HG03097 (cell line): ENCODE measurements around the gene IQCB1.
"Not testable (repeated sequence)": the region's sequence is repeated elsewhere in the genome, so short reads cannot be mapped to it uniquely, and the experiment has no call there.

Source experiments
- ATAC-seq: cut with Tn5 transposase; IDR thresholded peaks from one replicate; pipeline ENCODE4 v1.9.1; 2021; ENCODE audit not compliant: unreplicated experiment, low FRiP score

IQCB1 gene

GRCh38 chr3:121749276-121750086, 85.4 kb downstream of the IQCB1 start, which contains the start of gene GOLGB1:
Gene GOLGB1 (minus strand): TSS chr3:121749741. CDS start chr3:121730971, 18,770 bp downstream.
- ATAC-seq, result peak; percentile 94

DNA sequence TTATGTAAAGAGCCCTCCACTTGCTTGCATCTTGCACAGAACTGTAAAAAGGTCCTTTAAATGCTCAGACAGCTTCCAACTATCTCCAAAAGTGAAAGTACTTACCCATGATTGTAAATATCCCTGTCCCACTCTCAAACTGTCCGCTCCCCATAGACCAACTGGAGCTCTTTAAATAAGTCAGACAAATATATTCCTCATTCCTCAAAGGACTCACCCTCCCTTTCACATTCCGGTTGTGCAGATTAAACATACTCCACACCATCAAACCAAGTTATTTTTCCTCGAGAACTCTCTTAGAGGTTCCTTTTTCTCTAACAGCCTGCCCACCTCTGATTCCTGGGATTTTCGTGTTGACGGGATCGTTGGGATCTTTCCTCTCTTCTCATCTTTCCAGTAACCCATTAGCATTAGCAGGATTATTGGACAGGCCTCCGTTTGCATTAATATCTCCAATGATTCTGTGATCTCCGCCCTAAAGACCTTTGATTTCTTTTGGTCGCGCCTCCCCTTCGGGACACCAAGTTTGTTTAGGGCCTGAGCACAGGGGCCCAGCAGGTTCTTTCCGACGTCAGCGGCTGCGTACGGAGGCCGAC, 86.1 kb downstream of the IQCB1 start:
- no peak for ATAC-seq

DNA sequence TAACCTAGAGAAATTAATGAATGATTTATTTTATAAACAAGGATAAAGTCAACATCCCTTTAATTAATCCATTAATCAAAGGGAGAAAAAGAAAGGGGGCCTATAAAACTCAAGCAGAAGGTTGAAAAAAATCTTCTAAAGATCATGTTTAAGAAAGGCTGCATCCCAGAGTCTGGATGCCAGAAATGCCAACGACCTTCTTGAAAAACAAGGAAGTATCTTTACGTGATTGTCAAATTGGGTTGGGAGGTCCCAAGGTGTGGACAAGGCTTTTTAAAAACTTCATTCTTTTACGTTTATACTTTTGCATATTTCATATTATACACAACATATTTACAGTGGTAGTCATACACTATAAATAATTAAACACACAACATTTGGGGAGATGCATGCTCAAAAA, 86.9 kb downstream of the IQCB1 start:
- ATAC-seq, result no peak

DNA sequence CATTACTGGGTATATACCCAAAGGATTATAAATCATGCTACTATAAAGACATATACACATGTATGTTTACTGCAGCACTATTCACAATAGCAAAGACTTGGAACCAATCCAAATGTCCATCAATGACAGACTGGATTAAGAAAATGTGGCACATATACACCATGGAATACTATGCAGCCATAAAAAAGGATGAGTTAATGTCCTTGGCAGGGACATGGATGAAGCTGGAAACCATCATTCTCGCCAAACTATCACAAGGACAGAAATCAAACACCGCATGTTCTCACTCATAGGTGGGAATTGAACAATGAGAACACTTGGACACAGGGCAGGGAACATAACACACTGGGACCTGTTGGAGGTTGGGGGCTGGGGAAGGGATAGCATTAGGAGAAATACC, 91.8 kb downstream of the IQCB1 start:
- ATAC-seq, result not testable (repeated sequence)

DNA sequence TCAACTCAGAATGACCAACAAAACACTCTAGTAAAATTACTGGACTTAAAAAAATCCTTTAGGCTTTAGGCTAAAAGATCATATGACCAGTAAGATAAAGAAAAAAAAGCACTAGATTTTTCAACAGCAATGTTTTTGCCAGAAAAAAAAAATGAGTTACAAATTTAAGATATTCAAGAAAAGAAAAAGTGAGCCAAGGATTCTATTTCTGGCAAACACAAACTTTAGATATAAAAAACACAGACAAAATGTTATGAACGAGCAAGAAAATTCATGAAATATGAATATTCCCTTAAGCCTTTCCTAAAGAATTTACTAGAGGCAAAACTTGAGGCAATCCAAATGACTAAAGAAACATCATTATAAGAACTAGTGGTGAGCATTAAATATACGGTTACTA, 94.0 kb downstream of the IQCB1 start:
- ATAC-seq, result no peak

DNA sequence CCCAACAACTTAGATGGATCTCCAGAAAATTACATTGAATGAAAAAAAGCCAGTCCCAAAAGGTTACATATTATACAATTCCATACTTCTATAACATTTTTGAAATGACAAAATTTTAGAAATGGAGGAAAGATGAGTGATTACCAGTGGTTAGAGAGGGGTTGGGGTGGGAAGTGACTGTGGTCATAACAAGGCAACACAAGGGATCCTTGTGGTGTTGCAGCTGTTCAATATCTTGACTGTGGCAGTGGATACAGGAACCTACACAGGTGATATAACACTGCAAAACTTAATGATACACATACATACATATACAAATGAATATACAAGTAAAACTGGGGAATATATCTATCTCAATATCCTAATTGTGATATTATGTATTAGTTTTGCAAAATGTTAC, 95.0 kb downstream of the IQCB1 start:
- no peak for ATAC-seq

DNA sequence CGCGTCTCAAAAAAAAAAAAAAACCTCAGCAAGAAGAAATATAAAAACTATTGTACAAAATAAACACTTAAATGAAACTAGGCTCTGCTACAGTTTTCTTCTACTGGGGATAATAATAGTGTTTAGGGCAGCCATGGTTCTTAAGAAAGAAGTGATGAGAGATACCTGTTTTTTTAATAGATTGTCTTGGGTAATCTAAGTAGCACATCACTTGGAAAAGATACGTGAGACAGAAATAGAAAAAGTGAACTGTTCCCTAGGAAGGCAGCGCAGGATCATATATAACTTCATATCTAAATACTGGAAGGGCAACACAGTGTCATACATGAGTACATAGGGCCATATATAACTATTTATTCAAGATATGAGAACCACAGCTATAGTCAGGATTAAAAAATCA, 97.2 kb downstream of the IQCB1 start:
- no peak for ATAC-seq

DNA sequence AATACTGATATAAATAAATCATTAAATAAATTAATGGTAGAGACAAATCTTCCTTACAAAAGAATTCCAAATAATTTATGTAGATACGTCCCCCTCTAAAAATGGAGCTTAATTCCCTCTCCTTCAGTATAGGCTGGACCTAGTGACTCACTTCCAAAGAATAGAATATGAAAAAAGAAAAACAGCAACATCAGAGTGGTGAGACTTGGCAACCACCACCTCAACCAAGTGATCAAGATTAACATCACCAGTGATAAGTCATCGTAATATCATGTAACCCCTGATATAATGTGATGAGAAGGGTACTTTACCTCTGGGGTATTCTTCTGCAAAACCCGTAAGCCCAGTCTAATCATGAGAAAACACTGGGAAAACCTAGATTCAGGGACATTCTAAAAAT, 98.7 kb downstream of the IQCB1 start:
- no peak for ATAC-seq

GRCh38 chr3:121735047-121735696, 99.7 kb downstream of the IQCB1 start:
- peak; percentile 85 for ATAC-seq

DNA sequence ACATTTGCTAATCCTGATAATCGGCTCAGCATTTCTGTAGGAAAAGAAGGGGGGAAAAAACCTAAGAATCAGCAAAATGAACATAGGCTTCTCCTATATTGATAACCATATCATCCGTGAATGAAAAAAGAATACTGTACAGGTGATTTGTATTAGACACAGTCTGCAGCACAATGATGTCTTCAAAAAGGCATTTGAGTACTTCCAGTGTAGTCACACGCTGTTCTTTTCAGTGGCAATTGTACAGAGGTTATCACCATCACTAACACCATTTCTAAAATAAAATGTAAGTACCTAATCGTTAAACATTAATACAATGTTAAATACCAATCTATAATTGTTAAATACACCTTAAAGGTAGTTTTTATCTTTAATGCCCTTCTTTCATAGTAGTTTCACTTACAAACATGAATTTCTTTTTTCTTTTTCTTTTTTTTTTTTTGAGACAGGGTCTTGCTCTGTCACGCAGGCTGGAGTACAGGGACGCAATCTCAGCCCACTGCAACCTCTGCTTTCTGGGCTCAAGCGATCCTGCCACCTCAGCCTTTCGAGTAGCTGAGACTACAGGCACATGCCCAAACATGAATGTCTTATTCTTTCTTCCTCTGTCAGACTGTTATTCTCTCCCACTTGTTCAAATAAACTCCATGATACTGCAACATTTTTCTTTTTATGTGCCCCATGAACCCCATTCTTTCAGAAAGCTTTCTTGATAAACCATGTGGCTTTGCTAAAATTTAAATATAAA, 103.7 kb downstream of the IQCB1 start:
- ATAC-seq, result no peak

- ATAC-seq, result peak; percentile 62
These were observed 110.7 kb downstream of the IQCB1 start for GRCh38 chr3:121724130-121724529.

DNA sequence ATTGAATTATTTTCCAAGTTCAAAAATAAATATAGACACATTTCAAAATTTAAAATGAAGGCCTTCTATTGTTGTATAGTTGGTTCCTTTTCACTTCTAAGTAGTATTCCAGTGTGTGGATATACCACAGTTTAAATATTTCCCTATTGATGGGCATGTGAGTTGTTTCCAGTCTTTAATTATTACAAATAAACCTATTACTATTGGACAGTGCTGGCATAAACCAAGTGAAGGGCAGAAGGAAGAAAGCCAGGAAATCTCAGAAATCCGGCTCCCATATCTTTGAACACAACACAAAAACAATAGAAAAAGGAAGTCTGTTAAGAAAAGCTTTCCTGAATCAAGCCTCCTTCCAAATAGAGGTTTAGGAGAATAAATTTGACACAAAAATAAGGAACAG, 111.4 kb downstream of the IQCB1 start:
- no peak for ATAC-seq

- ATAC-seq, result no peak
These were observed 112.4 kb downstream of the IQCB1 start for GRCh38 chr3:121722411-121722810.

GRCh38 chr3:121720163-121720562, 114.7 kb downstream of the IQCB1 start:
- no peak for ATAC-seq
